Lung microvascular endothelial cell (primary cell): ENCODE data around the gene LENEP. TPM values are rescaled to one million over a fixed set of nuclear protein-coding genes. Genes with fewer than 3 reads are reported as not detected.

Experiments used
- DNase-seq, 2 donors: peaks; one replicate each; pipeline versions ENCODE4 v3.0.0 to v3.0.0-alpha.2; 2010; ENCODE audit warnings: low read depth in 2 of 2
- total RNA-seq: library from RNA; depleted of rRNA; stranded (reverse); fragments of >200 nt; gene quantifications from 2 replicates; pipeline ENCODE4 v1.2.1, GENCODE V29; 2014

The LENEP gene
- total RNA-seq, 1 donor from 2014 or later = 0.40 TPM

- peak; percentile 15 to 30 for DNase-seq
Observed at GRCh38 chr1:154960446-154961136, 32.8 kb upstream of the LENEP start.

- peak; percentile 79 to 85 for DNase-seq
Observed at GRCh38 chr1:154961207-154962155, 31.9 kb upstream of the LENEP start, which contains the start of gene PYGO2. PYGO2 (minus strand) TSS chr1:154961782; CDS start chr1:154961576, 206 bp downstream.

DNA sequence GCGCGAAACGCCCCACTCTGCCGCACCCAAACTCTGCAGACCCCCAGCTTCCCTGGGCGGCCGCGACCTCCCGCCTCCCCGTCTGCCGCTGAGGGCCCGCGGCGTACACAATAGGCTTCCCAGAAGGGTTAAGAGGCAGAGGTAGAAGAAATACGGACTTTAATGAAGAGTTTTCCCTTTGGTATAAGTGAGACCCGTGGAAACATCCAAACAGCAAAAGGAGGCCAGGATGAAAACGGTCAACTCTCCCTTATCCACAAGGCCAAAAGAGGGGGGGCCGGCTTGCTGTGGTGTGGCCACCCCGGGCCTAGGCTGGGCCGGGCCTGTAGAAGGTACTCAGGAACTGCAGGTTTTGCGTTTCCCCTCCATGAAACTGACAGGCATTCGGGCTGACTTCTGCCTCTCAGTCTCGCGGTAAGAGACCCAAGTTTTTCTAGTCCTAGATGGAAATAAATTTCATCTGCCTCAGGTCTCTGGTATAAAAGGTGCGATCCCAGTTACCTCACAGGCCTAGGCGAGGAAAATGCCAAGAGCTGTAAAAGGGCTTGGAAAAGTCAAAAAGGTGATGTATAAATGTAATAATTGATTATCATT lies 31.1 kb upstream of the LENEP start:
- peak in 1 of 2 donors; percentile 45 for DNase-seq

DNA sequence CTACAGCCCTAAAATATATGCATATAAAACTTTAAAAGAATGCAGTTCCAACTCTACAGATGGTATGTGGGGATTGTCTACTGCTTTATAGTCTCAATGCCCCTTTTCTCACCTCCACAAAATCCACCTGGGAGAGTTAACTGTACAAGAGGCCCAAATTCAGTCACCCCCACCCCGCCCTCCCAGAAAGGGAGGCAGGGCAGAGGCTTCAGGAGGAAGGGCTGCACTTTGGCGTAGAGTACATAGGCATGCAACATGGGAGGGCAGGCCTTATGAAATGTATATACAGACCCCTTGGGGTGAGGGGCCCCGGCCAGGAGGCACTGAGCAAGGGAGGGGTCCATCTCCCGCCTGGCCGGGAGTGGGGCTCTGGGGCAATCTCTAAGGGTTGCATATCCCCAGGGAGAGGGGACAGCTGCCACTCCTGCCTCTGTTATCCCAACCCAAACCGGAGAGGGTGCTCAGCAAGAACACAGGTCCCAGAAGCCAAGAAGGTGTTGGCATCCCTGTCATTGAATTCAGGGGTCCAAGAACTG lies 30.5 kb upstream of the LENEP start:
- no peak for DNase-seq

DNA sequence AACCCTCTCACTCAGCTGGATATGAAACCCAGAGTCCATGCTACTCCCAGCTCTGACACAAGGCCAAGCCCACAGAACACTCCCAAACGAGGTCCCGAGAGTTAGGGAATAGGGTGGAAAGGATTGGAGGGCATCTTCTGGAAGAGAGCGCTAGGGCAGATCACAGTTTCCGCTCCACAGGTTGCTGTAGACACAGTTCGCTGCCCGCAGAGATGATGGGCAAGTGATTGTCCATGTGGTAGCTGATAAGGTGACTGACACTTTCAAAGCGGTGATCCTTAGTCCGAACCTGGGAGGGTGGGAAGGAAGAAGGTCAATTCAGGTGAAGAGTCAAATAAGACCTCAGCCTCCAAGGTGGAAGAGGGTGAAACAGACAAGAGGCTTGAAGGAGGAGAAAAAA lies 29.7 kb upstream of the LENEP start:
- DNase-seq = no peak

DNA sequence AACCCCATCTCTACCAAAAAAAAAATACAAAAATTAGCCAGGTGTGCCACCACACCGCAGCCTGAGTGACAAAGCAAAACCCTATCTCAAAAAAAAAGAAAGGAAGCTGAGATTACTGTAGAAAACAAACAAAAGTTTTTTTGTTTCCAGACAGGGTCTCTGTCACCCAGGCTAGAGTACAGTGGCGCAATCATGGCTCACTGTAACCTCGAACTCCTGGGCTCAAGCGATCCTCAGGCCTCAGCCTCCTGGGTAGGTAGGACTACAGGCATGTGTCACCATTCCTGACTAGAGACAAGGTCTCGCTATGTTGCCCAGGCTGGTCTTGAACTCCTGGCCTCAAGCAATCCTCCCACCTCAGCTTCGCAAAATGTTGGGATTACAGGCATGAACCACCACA lies 29.0 kb upstream of the LENEP start:
- DNase-seq = no peak

DNA sequence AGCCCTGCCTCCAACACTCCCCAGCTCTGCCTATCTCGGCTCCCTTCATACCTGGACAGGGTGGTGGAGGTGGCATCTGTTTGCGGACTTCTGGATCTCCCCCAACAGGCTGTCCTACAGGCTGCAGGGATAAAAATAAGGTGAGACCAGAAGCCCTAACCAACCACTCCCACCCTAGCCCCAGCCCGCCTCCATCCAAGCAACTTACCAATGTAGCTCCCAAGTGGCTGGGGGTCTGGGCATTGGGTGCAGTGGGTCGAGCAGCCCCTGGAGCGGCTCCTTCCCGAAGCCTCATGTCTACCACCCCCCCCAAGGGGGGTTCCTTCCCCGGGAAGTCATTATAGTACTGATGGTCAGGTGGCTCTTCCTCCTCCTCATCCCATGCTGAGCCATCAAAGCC lies 27.3 kb upstream of the LENEP start:
- no peak for DNase-seq

GRCh38 chr1:154967331-154967950 lies 25.9 kb upstream of the LENEP start:
- peak; percentile 21 to 47 for DNase-seq

DNA sequence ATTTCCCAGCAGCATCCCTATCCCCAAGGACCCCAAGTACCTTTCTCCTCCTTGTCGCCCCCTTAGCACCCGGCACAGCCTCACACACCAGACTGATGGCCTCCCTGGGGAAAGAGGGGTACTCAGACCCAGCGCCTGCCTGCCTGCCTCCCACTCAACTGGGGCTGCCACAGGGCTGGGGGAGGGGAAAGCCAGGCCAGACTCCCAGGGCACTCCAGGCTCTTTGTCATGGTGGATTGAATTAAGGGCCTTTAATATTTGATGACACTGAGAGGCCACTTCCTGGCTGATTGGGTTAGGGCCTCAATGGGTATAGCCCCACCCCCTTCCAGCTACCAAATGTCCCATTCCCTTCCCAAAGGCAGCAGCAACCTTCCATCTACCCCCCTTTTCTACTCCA lies 24.7 kb upstream of the LENEP start:
- no peak for DNase-seq

GRCh38 chr1:154969246-154969645 lies 24.1 kb upstream of the LENEP start:
- peak in 1 of 2 donors; percentile 13 for DNase-seq

DNA sequence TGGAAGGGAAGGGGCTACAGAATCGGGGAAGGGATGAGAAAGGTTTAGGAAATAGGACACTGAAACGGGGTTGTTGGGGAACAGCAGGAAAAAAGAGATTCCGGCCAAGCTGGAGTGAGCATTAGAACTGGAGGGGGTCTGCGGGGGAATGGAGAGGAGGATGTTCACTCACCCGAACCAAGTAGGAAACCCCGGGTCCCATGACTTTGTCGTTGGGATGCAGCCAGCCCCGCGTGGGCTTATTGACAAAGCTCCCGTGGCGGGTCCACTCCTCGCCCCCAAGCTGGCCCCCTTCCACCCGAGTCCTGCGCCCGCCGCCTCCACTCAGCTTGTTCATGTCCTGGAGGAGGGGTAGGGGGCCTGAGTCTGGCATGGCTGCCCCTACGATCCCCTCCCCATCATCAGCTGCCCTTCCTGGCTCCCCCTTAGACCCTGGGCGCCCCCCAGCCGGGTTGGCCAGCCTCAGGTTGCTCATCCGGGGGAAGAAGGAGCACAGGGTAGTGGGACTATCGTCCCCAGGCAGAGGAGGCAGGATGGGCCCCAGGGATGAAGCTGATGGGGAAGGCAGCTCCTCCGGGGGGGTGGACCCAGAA lies 23.4 kb upstream of the LENEP start:
- DNase-seq = peak; percentile 17 to 59

DNA sequence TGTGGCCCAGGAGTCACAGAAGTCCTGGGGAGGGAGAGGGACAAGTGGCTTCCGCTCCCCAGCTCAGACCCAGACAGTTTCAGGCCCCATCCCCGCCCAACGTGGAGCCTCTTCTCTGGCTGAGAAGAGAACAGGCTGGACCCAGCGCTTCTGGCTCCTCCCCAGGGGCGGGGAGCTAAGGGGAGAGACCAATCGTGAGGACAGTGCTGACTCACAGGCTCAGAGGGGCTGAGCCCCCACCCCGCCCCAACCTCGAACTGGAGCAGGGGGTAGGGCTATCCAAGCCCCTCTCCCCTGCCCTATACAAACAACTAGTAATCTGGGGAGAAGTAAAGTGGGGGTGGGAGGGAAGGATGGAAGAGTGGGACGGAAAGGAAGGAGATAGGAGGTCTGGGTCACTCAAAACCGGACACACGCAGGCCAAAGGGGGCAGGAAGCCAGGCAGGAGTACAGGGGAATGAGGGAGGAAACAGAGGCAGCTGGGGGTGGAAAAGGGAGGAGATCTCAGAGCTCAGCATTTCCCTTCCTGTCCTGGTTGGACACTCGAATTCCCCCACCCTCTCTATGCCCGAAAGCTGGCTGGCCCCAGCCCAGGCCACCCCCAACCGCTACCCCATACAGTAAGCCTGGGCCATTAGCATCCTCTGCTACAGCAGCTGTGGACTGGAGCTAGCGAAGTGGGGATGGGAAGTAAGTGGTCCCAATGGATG lies 22.6 kb upstream of the LENEP start, which contains the start of gene SHC1:
SHC1 (minus strand) TSS at position 117 of the 710 bp plus-strand sequence. CDS start 221 bp downstream, outside the sequence.
- peak; percentile 91 to 97 for DNase-seq

DNA sequence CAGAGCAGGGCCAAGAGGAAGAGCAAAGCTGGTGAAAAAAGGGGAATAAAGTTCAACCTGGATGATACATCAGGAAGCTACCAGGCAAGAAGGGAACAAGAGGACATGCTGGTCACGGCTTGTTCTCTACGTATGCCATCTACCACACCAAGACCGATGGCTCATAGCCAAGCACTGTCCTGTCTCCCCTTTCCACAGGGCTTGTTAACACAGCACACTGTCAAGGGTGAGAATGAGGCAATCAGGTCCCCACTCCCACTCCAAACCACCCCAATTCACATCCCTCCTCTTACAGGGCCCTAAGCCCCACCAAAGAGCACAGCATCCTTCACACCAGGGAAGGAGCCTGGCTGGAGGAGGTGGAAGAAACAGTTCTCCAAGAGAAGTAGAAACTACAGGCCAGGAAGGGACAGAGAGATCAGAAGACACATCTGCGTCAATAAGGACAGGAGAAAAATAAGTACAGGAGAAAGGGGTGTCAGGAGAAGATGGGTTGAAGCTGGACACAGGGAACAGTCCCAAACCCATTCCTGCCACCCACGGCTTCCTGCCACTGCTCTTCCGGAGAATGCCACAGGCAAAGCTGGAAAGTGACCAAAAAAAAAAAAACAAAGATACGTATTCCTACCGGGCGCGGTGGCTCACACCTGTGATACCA lies 21.9 kb upstream of the LENEP start:
- DNase-seq = peak; percentile 38 to 53

DNA sequence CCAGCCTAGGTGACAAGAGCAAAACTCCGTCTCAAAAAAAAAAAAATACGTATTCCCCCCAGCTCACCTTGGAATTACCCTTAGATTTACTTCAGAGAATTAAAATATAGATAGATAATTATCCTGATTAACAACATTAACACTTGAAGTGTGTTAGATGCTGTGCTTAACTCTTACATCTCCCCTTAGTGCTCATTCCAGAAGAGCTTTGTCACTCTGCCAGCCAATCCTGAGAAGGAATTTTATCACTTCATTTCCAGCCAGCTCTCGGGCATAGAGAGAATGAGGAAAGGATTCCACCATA lies 21.2 kb upstream of the LENEP start:
- DNase-seq = peak in 1 of 2 donors; percentile 44

DNA sequence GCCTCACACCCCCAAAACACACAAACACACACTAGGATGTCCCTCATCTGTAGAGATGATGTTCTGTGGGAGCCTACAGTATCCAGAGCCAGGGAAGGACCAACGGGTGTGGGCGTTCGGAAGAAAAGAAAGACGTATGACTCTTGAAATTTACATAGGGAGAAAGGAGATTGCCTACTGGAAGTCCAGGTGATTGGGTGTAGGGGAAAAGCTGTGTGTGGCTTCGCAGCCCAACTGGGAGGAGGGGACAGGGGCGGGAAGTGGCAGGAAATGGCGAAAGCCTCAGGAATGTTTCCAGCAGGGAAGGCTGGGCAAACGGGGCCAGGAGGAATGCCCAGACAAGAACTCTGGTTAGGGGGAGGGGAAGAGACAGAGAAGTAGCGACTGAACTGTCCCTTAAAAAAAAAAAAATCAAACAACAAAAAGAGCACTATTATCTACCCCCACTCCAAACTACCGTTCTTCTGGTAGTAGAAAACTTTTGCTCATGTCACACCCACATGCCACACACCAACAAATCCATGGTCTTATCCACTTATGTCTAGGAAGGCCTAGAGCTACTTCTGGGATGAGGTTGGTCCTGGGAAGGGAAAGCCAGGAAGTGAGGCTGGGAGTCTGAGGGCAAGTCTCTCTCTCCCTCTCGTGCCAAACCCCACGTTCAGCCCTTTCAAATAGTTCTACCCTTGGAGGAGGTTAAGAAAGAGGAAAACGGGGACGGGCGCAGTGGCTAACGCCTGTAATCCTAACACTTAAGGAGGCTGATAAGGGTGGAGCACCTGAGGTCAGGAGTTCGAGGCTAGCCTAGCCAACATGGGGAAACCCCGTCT lies 20.7 kb upstream of the LENEP start:
- DNase-seq = peak; percentile 59 to 93

GRCh38 chr1:154973344-154974101 lies 19.9 kb upstream of the LENEP start:
- peak; percentile 97 to 98 for DNase-seq

DNA sequence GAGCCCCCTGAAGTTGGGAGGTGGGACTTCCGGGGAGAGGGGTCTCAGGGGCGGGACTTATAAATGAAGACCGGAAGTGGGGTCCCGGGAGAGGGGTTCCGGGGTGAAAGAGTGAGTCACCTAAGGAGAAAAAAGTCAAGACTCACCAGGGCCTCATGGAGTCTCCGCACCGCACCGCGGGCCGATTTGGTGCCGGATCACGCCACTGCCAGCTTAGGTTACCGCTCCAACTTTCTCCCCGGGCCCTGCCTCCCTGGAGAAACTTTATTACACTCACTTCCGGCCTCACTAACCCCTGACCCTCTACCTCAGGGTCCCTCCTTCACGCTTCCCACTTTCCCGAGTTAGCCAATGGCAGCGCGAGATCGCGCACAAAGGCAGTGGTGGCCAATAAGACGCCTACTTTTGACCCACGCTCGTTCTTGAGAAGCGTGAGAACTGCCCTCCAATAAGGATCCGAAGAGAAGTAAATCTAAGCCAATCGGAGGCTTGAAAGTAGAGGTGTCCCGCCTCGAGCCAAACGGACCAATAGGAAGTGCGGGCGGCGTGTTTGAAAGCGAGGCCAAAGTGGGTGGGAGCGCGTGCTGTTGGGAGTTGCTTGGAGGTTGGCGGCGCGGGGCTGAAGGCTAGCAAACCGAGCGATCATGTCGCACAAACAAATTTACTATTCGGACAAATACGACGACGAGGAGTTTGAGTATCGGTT lies 19.1 kb upstream of the LENEP start, which contains the start of gene CKS1B:
CKS1B (plus strand) TSS at position 580 of the 706 bp plus-strand sequence; CDS start at position 645, 65 bp downstream.
- peak; percentile 100 for DNase-seq
